ENCODE results near the gene HPDL. TPM values are rescaled to one million over a fixed set of nuclear protein-coding genes. Genes with fewer than 3 reads are reported as not detected.

The HPDL gene
- total and polyA plus RNA-seq, 10 of the 15 experiments (the other 5 are each of a cell fraction or from before 2014, with no cell fraction given) = 1.3 to 75.5 (median 31.8) TPM

GRCh38 chr1:45282351-45282750 is 44.3 kb upstream of the HPDL start:
- no peaks in the 10 kb centered on the region; the same call in 2 of the 3 replicates for H3K9me3 ChIP-seq (replicated peaks; ENCODE audit: control insufficient read depth, insufficient read depth, low read length)
- RAD21 ChIA-PET (ENCODE audit: unreplicated experiment) = no interaction called here
- BruUV-seq (replicated peaks) = no TSS peak
- no peaks in the 10 kb centered on the region for H3K27me3 ChIP-seq (replicated peaks in 1 of 2; ENCODE audit: control insufficient read depth in 2 of 2, insufficient read depth in 2 of 2, low read length in 1 of 2)
- no peak overlapping the region for H3K4me3 ChIP-seq
- 6% methylated on average over 3 of the region's 3 CpGs for WGBS (ENCODE audit: insufficient coverage, insufficient replicate concordance, low lambda C conversion rate, missing lambda C conversion rate)
- intact Hi-C loops (cut with micrococcal nuclease; ENCODE audit: unreplicated experiment) (no loop called here), in situ Hi-C loops (cut with MboI) (no loop called here)
- CTCF ChIA-PET = interaction anchor here (1.1 to 1.3 kb wide), 2 partner anchors 11 to 16 kb away, joined by 3 to 4 read pairs; no protein-coding TSS in a partner anchor
- no peaks in the 10 kb centered on the region for H3K36me3 ChIP-seq (ENCODE audit: control insufficient read depth in 2 of 2, insufficient read depth in 2 of 2, low read length in 1 of 2)
- no peak overlapping the region for H3K4me2 ChIP-seq (ENCODE audit: control insufficient read depth, insufficient read depth)
- H4K20me1 ChIP-seq (ENCODE audit: control insufficient read depth, insufficient read depth) = no peaks in the 10 kb centered on the region
- ATAC-seq = no peak
- DNase-seq (ENCODE audit: low read depth, low spot score) = no peak
- POLR2A ChIA-PET = interaction anchor here (0.6 kb wide), 1 partner anchor 489 kb away, joined by 4 read pairs; no protein-coding TSS in a partner anchor
- H3K27ac ChIP-seq (ENCODE audit: control insufficient read depth, insufficient read depth) = no peak overlapping the region
- TF ChIP-seq RAD21 (IDR thresholded peaks at IDR 0.05; ENCODE audit: insufficient read depth, low read depth, low read length) (no peak), MYC (IDR thresholded peaks at IDR 0.05; ENCODE audit: insufficient read depth, insufficient read length, insufficient replicate concordance, low read length, severe bottlenecking) (no peak), YBX1 (IDR thresholded peaks at IDR 0.05) (no peak), CUX1 (IDR thresholded peaks at IDR 0.05; ENCODE audit: insufficient replicate concordance, low read depth, low read length) (no peak), YY1 (IDR thresholded peaks at IDR 0.05; ENCODE audit: low read depth, low read length) (no peak), ASH2L (IDR thresholded peaks at IDR 0.05; ENCODE audit: borderline replicate concordance, low read depth) (no peak), IKZF1 (conservative IDR thresholded peaks at IDR 0.05) (no peak), IKZF2 (IDR thresholded peaks at IDR 0.05) (no peak), CREB1 (IDR thresholded peaks at IDR 0.05; ENCODE audit: low read depth) (no peak), NR2C1 (IDR thresholded peaks at IDR 0.05) (no peak), SMC3 (IDR thresholded peaks at IDR 0.05; ENCODE audit: borderline replicate concordance, low read length) (no peak), CEBPB (IDR thresholded peaks at IDR 0.05; ENCODE audit: borderline replicate concordance in 1 of 2, low read depth in 2 of 2, low read length in 2 of 2) (no peak), PML (IDR thresholded peaks at IDR 0.05; ENCODE audit: low read length) (no peak), SUZ12 (IDR thresholded peaks at IDR 0.05; ENCODE audit: unreplicated experiment) (no peak), HDAC6 (IDR thresholded peaks at IDR 0.05; ENCODE audit: unreplicated experiment) (no peak), POLR2AphosphoS2 (IDR thresholded peaks at IDR 0.05; ENCODE audit: low read depth, low read length) (no peak), SP1 (IDR thresholded peaks at IDR 0.05; ENCODE audit: low read depth, low read length) (no peak), ATF3 (IDR thresholded peaks at IDR 0.05; ENCODE audit: borderline replicate concordance, extremely low read depth, low read depth, low read length) (no peak)
- SMC1A ChIA-PET (ENCODE audit: uncharacterized antibody, unreplicated experiment) = interaction anchor here (0.6 to 2.4 kb wide), 2 partner anchors 10 to 557 kb away, joined by 3 to 13 read pairs; no protein-coding TSS in a partner anchor
- FAIRE-seq = no peak
- H3K4me1 ChIP-seq (ENCODE audit: control insufficient read depth, insufficient read depth, low read length) = no peaks in the 10 kb centered on the region
- no peaks in the 10 kb centered on the region for H3K79me2 ChIP-seq (ENCODE audit: control insufficient read depth, insufficient read depth, low read length)
- H2AFZ ChIP-seq (ENCODE audit: control insufficient read depth, low read depth, low read length) = no peak overlapping the region
- H3K9ac ChIP-seq (ENCODE audit: control insufficient read depth, insufficient read depth, low read length) = no peak overlapping the region
